Ovary (tissue), 9 donors: ENCODE data around the gene SCN3B. TPM values are rescaled to one million over a fixed set of nuclear protein-coding genes. Genes with fewer than 3 reads are reported as not detected.

ENCODE experiments used
- DNase-seq, 5 donors: peaks; one replicate each; pipeline ENCODE4 v3.0.0-alpha.2; 2019 to 2020
- H3K27ac ChIP-seq, 2 donors: fragments of 200-600 bp; one replicate each; pipeline versions ENCODE4 v1.5.1 to v1.8.0; 2019 to 2022
- H3K27me3 ChIP-seq: fragments of 200-600 bp; one replicate; pipeline ENCODE4 v1.8.0; 2022
- H3K36me3 ChIP-seq: fragments of 200-600 bp; sonication (generic); one replicate; pipeline ENCODE4 v1.5.1; 2019
- H3K4me1 ChIP-seq: one replicate; pipeline ENCODE4 v1.8.1; 2013; ENCODE audit warnings: mild to moderate bottlenecking, moderate library complexity; ENCODE audit not compliant: insufficient read depth
- H3K4me3 ChIP-seq: fragments of 200-600 bp; sonication (generic); one replicate; pipeline ENCODE4 v1.5.1; 2017
- H3K9me3 ChIP-seq, 2 donors: fragments of 200-600 bp in 1 of 2; sonication (generic) in 1 of 2; one replicate each; pipeline versions ENCODE4 v1.5.1 to v1.8.1; 2013 to 2019; ENCODE audit warnings: mild to moderate bottlenecking in 1 of 2, moderate library complexity in 1 of 2
- CTCF ChIP-seq, 3 donors: fragments of 450-650 bp in 2 of 3; fragments of 200-600 bp in 1 of 3; IDR thresholded peaks; one replicate each; pipeline versions ENCODE4 v1.5.1 to v1.8.0; 2016 to 2022; ENCODE audit warnings: antibody characterized with exemption in 3 of 3, mild to moderate bottlenecking in 1 of 3
- EP300 ChIP-seq: sonication (generic); formaldehyde crosslinking; IDR thresholded peaks from one replicate; pipeline ENCODE4 v1.6.1; 2017; ENCODE audit warnings: antibody characterized with exemption
- POLR2A ChIP-seq: fragments of 450-650 bp; IDR thresholded peaks from one replicate; pipeline ENCODE4 v1.6.1; 2017; ENCODE audit warnings: antibody characterized with exemption, mild to moderate bottlenecking, moderate library complexity
- whole genome bisulfite sequencing, 3 donors: extraction: QIAGEN DNeasy Blood & Tissue Kit in 1 of 3; methylation state at CpG; one replicate each; pipeline versions ENCODE4 v1.1.5 to v1.1.7; 2013 to 2017; 5-methylcytosine and 5-hydroxymethylcytosine counted together
- intact Hi-C, 4 donors: fragments of 100-400 bp; cut with DNase I; formaldehyde crosslinking; loops; one replicate each; pipeline versions ENCODE4 v1.11.0 to v1.15.1; 2022 to 2023
- polyA plus RNA-seq, 2 donors: library from polyadenylated mRNA; stranded (reverse); fragments of 200-250 nt in 1 of 2; fragments of 350-450 nt in 1 of 2; fragmentation: Illumina TruSeq in 1 of 2; extraction: RNeasy Lipid Tissue Mini Kit (QIAGEN cat#74804) in 1 of 2; gene quantifications; one replicate each; pipeline ENCODE4 v1.2.3, GENCODE V29; 2013 to 2014
- total RNA-seq, 7 donors: library from RNA; depleted of rRNA in 2 of 7; stranded (reverse); fragments of >200 nt in 2 of 7; fragmentation: NEBNext Ultra II Directional in 3 of 7; extraction: Animal tissue kit (Norgen Biotek cat#: 25700) in 3 of 7; gene quantifications; one replicate each; pipeline versions ENCODE4 v1.1.0 to v1.2.4, GENCODE V29; 2016 to 2023
- donor health status: DM: no; HTN: no; CAD: no; lungs with moderate emphysema.
- donor health status: DM: no; HTN: no; CAD: no.
- donor health status: Bipolar disorder and iron deficiency.
- donor health status: DM: yes; HTN: yes; CAD: no.
- donor health status: DM: no; HTN: no; CAD: no.
- donor health status: DM: yes; HTN: yes; CAD: no.

The SCN3B gene
- total and polyA plus RNA-seq, 9 donors = 0.66 to 3.1 (median 1.4) TPM

DNA sequence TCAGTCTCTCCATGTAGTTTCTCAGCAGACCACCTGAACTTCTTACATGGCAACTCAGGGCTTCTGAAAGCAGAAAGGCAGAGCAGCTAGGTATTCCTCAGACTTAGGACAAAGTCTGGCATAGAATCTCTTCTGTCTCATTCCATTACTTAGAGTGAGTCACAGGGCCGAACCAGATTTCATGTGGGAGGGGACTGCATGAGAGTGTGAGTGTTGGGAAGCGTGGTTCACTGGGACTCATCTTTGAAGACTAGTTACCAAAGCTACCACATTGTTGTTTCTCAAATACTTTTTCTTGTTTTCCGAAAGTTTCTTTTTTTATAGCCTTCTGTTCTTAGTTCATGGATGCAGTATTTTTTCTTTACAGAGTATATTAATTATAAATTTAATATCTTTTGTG, 36.1 kb upstream of the SCN3B start:
- intact Hi-C loops = no loop called here
- 62 to 71% (median 63%) methylated on average over 3 of the region's 3 CpGs for WGBS, 3 donors
- Histone ChIP-seq H3K27me3 (no peaks in the 10 kb centered on the region), H3K4me3 (no peak overlapping the region), H3K36me3 (no peaks in the 10 kb centered on the region), H3K27ac (no peak overlapping the region), H3K4me1 (no peaks in the 10 kb centered on the region), H3K9me3 (no peaks in the 10 kb centered on the region)
- no peak for DNase-seq
- TF ChIP-seq POLR2A (no peak), EP300 (no peak), CTCF (IDR thresholded peaks at IDR 0.05) (no peak)

DNA sequence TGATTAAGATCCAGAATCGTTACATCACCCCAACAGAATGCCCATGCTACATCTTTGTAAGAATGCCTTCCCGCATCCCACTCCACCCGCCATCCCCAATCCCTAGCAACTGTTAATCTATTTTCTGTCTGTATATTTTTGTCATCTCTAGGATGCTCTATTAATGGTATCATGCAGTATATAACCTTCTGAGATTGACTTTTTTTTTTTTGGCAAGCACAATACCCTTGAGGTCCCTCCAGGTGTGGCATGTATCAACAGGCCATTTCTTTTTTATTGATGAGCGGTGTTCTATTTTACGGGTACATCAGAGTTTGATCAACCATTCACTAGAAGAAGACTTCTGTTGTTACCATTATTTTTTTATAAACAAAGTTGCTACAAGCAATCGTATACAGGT, 30.2 kb upstream of the SCN3B start:
- Histone ChIP-seq H3K4me3 (no peak overlapping the region), H3K9me3 (no peaks in the 10 kb centered on the region), H3K27me3 (no peaks in the 10 kb centered on the region), H3K27ac (no peak overlapping the region), H3K36me3 (no peaks in the 10 kb centered on the region), H3K4me1 (no peaks in the 10 kb centered on the region)
- intact Hi-C loops = no loop called here
- TF ChIP-seq POLR2A (no peak), CTCF (IDR thresholded peaks at IDR 0.05) (no peak), EP300 (no peak)
- no peak for DNase-seq
- WGBS, 3 donors = 89 to 92% (median 92%) methylated on average over 6 of the region's 6 CpGs

DNA sequence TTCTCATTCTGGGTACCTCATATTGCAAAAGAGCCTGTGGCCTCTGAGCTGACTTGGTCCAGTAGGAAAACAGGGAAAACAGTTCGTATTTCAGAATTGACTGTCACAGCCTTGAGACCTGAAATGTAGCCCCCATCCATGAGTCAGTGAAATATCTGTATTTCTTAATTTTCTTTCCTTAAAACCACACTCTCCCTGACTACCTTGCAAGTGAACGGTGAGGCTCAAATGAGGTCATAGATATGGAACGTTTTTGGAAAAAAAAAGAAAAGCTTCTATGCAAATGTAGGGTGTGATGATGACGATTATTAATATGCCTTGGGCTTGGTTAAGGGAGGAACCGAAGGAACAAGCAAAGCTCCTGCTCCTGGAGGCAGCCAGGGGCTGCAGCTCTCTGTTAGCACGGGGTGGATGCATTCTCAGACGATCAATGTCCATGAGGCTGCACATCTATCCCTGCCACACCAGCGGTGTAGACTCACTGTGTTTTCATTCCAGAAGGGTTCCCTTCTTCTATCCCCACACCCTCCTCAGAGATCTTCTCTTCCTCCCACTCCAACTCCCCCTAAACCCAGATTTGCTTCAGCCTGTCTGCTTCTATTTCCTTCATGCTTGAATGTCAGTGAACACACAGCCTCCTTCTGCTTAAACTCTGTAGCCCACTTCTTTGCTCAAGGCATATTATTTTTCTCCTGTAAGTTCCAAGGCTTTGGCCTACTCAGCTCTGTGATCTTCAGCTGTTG, 29.2 kb upstream of the SCN3B start:
- Histone ChIP-seq H3K27me3 (no peaks in the 10 kb centered on the region), H3K27ac (no peak overlapping the region), H3K4me3 (no peak overlapping the region)

DNA sequence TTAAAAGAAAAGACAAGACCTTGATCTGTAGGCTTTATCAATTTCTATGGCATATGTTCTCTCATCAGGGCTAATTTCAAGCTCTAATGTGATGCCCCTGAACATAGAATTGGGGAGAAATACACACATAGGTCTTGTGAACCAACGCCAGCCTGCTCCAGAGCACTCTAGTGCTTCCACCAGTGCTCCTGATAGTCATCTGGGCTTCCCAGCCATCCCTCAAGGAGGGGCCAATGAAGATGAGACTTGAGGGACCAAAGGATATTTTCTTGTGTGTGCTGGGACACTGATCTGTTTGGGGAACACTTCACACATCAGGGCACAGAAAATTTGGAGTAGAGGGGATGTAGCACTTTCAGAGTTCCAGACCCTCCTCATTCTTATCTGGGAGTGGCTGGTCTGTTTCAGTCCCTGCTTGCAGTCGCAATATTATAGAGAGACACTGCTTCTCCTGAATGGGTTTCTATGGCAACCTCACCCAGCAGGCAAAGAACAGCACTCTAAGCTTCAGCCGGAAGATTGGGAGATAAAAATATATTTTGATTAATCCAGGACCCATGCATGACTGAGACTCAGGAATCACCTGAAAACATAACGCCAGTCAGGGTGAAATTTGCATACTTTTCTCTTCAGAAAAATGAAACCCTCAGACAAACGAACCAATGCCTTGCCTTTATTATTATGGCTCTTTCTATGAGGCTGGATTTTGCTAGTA, 28.4 kb upstream of the SCN3B start:
- Histone ChIP-seq H3K27ac (no peak overlapping the region), H3K36me3 (no peaks in the 10 kb centered on the region), H3K4me1 (no peaks in the 10 kb centered on the region), H3K4me3 (no peak overlapping the region), H3K9me3 (no peaks in the 10 kb centered on the region), H3K27me3 (no peaks in the 10 kb centered on the region)
- DNase-seq = no peak
- TF ChIP-seq POLR2A = no peak
- TF ChIP-seq EP300 = no peak
- no peak for TF ChIP-seq CTCF (IDR thresholded peaks at IDR 0.05)
- intact Hi-C loops = no loop called here
- WGBS, 3 donors = 38 to 59% (median 48%) methylated on average over 5 of the region's 5 CpGs

More for the DNA sequence above, 29.2 kb upstream of the SCN3B start:
- H3K36me3 ChIP-seq = no peaks in the 10 kb centered on the region
- H3K9me3 ChIP-seq = no peaks in the 10 kb centered on the region
- no peak for DNase-seq
- WGBS, 3 donors = 37 to 57% (median 42%) methylated on average over 8 of the region's 8 CpGs
- no peak for TF ChIP-seq EP300
- no peak for TF ChIP-seq POLR2A
- TF ChIP-seq CTCF (IDR thresholded peaks at IDR 0.05) = no peak
- intact Hi-C loops = no loop called here
- no peaks in the 10 kb centered on the region for H3K4me1 ChIP-seq
